Lung microvascular endothelial cell (primary cell): ENCODE results near the gene PTPRN2. TPM values are rescaled to one million over a fixed set of nuclear protein-coding genes. Genes with fewer than 3 reads are reported as not detected.
A peak's percentile ranks its signal among the peaks of the same experiment; 100 is the strongest.
"Not testable (repeated sequence)": the region's sequence is repeated elsewhere in the genome, so short reads cannot be mapped to it uniquely, and the experiment has no call there.

ENCODE experiments used
- DNase-seq, 2 donors: peaks; one replicate each; pipeline versions ENCODE4 v3.0.0 to v3.0.0-alpha.2; 2010; ENCODE audit warnings: low read depth in 2 of 2
- total RNA-seq: library from RNA; depleted of rRNA; stranded (reverse); fragments of >200 nt; gene quantifications from 2 replicates; pipeline ENCODE4 v1.2.1, GENCODE V29; 2014

PTPRN2 gene
- total RNA-seq, 1 donor from 2014 or later: 4.6 TPM

GRCh38 chr7:157602156-157602555, 985.5 kb downstream of the PTPRN2 start:
- no peak for DNase-seq

- no peak for DNase-seq
Observed at GRCh38 chr7:157601530-157601929, 986.1 kb downstream of the PTPRN2 start.

- no peak for DNase-seq
Observed at GRCh38 chr7:157599491-157599890, 988.1 kb downstream of the PTPRN2 start.

GRCh38 chr7:157597562-157597961, 990.1 kb downstream of the PTPRN2 start:
- DNase-seq: no peak

- DNase-seq: no peak
Observed at GRCh38 chr7:157596881-157597280, 990.7 kb downstream of the PTPRN2 start.

- no peak for DNase-seq
Observed at GRCh38 chr7:157596471-157596870, 991.2 kb downstream of the PTPRN2 start.

- no peak for DNase-seq
Observed at GRCh38 chr7:157596026-157596425, 991.6 kb downstream of the PTPRN2 start.

GRCh38 chr7:157595086-157595855, 992.4 kb downstream of the PTPRN2 start:
- DNase-seq: no peak

- no peak for DNase-seq
Observed at GRCh38 chr7:157594306-157594705, 993.3 kb downstream of the PTPRN2 start.

GRCh38 chr7:157593541-157593940, 994.1 kb downstream of the PTPRN2 start:
- no peak for DNase-seq

- DNase-seq: not testable (repeated sequence)
Observed at GRCh38 chr7:157592636-157593320, 994.8 kb downstream of the PTPRN2 start.

GRCh38 chr7:157590526-157590925, 997.1 kb downstream of the PTPRN2 start:
- DNase-seq: no peak

GRCh38 chr7:157589680-157590079, 997.9 kb downstream of the PTPRN2 start:
- DNase-seq: no peak

GRCh38 chr7:157587805-157588560, 999.6 kb downstream of the PTPRN2 start:
- DNase-seq: no peak

- no peak for DNase-seq
Observed at GRCh38 chr7:157587051-157587804, 1000.4 kb downstream of the PTPRN2 start.

GRCh38 chr7:157586426-157586955, 1001.1 kb downstream of the PTPRN2 start:
- no peak for DNase-seq

GRCh38 chr7:157585113-157585861, 1002.3 kb downstream of the PTPRN2 start:
- peak; percentile 53 to 70 for DNase-seq

GRCh38 chr7:157584420-157584819, 1003.2 kb downstream of the PTPRN2 start:
- DNase-seq: no peak

GRCh38 chr7:157581740-157582139, 1005.9 kb downstream of the PTPRN2 start:
- DNase-seq: no peak

GRCh38 chr7:157580324-157580723, 1007.3 kb downstream of the PTPRN2 start:
- DNase-seq: no peak

- DNase-seq: no peak
Observed at GRCh38 chr7:157579425-157579824, 1008.2 kb downstream of the PTPRN2 start.
